DMS53 treated with DMSO at 0.1 percent for 48 hours (cell line): ENCODE measurements around the gene USP49.

Experiments
- DNase-seq: peaks from one replicate; lab custom pipeline; 2025; ENCODE audit not compliant: unreplicated experiment; lab: John Stamatoyannopoulos, UW

Gene USP49

GRCh38 chr6:41929924-41930323 is 34.7 kb upstream of the USP49 start:
- DNase-seq: no peak

GRCh38 chr6:41927253-41927652 is 32.1 kb upstream of the USP49 start:
- DNase-seq: no peak

- no peak for DNase-seq
These were observed 27.0 kb upstream of the USP49 start for GRCh38 chr6:41922154-41922553.

GRCh38 chr6:41921712-41921998 is 26.5 kb upstream of the USP49 start:
- no peak for DNase-seq

GRCh38 chr6:41920921-41921711 is 25.9 kb upstream of the USP49 start, which contains the start of the genes BYSL and MED20:
BYSL (plus strand) TSS chr6:41921499; CDS start chr6:41921563, 64 bp downstream.
MED20 (minus strand) TSS chr6:41921139; CDS start chr6:41921018, 121 bp downstream.
- DNase-seq: peak; percentile 89

- no peak for DNase-seq
These were observed 22.4 kb upstream of the USP49 start for GRCh38 chr6:41917528-41917927.

- no peak for DNase-seq
These were observed 19.8 kb upstream of the USP49 start for GRCh38 chr6:41914869-41915530.

- no peak for DNase-seq
These were observed 19.2 kb upstream of the USP49 start for GRCh38 chr6:41914343-41914742.

- DNase-seq: no peak
These were observed 14.6 kb upstream of the USP49 start for GRCh38 chr6:41909727-41910126.

GRCh38 chr6:41901882-41902519 is 6.8 kb upstream of the USP49 start:
- no peak for DNase-seq

- no peak for DNase-seq
These were observed 5.7 kb upstream of the USP49 start for GRCh38 chr6:41900861-41901260.

GRCh38 chr6:41896281-41896680 is 1.1 kb upstream of the USP49 start:
- DNase-seq: no peak

GRCh38 chr6:41894366-41895299 is 542 bp downstream of the USP49 start:
- DNase-seq: peak; percentile 75

GRCh38 chr6:41892921-41893564 is 2.1 kb downstream of the USP49 start:
- no peak for DNase-seq

GRCh38 chr6:41887331-41887751 is 7.8 kb downstream of the USP49 start:
- DNase-seq: no peak

GRCh38 chr6:41885930-41886329 is 9.2 kb downstream of the USP49 start:
- DNase-seq: no peak

GRCh38 chr6:41884957-41885356 is 10.2 kb downstream of the USP49 start:
- no peak for DNase-seq

GRCh38 chr6:41881506-41881905 is 13.7 kb downstream of the USP49 start:
- DNase-seq: no peak

- no peak for DNase-seq
These were observed 16.2 kb downstream of the USP49 start for GRCh38 chr6:41878961-41879405.

- no peak for DNase-seq
These were observed 16.9 kb downstream of the USP49 start for GRCh38 chr6:41878246-41878645.
